NCI-H187 (cell line): Measurements from ENCODE around the gene LIMK2.
"Not testable (repeated sequence)": the region's sequence is repeated elsewhere in the genome, so short reads cannot be mapped to it uniquely, and the experiment has no call there.

ENCODE experiments used
- DNase-seq, 2 experiments: peaks; one replicate each; lab custom pipeline; 2025; lab: John Stamatoyannopoulos, UW

Gene LIMK2

GRCh38 chr22:31290494-31291471 lies 78.7 kb downstream of the LIMK2 start:
- peak; percentile 55 to 84 for DNase-seq

GRCh38 chr22:31291481-31292235 lies 79.6 kb downstream of the LIMK2 start:
- DNase-seq, result peak in 1 of 2 experiments; percentile 45

GRCh38 chr22:31292236-31292989 lies 80.3 kb downstream of the LIMK2 start, which contains the start of gene PIK3IP1:
Gene PIK3IP1 (minus strand): TSS chr22:31292488. CDS start chr22:31292344, 144 bp downstream.
- peak; percentile 45 to 63 for DNase-seq

- DNase-seq, result no peak
These were observed 83.3 kb downstream of the LIMK2 start for GRCh38 chr22:31295360-31295759.

GRCh38 chr22:31295831-31296657 lies 83.9 kb downstream of the LIMK2 start:
- DNase-seq, result no peak

GRCh38 chr22:31300896-31301295 lies 88.8 kb downstream of the LIMK2 start:
- no peak for DNase-seq

- DNase-seq, result no peak
These were observed 89.9 kb downstream of the LIMK2 start for GRCh38 chr22:31302006-31302405.

- DNase-seq, result no peak
These were observed 90.4 kb downstream of the LIMK2 start for GRCh38 chr22:31302537-31302936.

- no peak for DNase-seq
These were observed 93.1 kb downstream of the LIMK2 start for GRCh38 chr22:31305194-31305593.

- no peak for DNase-seq
These were observed 96.1 kb downstream of the LIMK2 start for GRCh38 chr22:31308181-31308580.

GRCh38 chr22:31313366-31314147 lies 101.5 kb downstream of the LIMK2 start:
- DNase-seq, result no peak

- DNase-seq, result not testable (repeated sequence)
These were observed 102.1 kb downstream of the LIMK2 start for GRCh38 chr22:31314220-31314619.

- DNase-seq, result no peak
These were observed 109.3 kb downstream of the LIMK2 start for GRCh38 chr22:31321421-31321820.

- DNase-seq, result no peak
These were observed 111.8 kb downstream of the LIMK2 start for GRCh38 chr22:31323578-31324550.

- DNase-seq, result no peak
These were observed 114.8 kb downstream of the LIMK2 start for GRCh38 chr22:31326877-31327276.

GRCh38 chr22:31327806-31328543 lies 115.9 kb downstream of the LIMK2 start:
- DNase-seq, result no peak

GRCh38 chr22:31328544-31328960 lies 116.5 kb downstream of the LIMK2 start:
- DNase-seq, result no peak

- DNase-seq, result no peak
These were observed 116.9 kb downstream of the LIMK2 start for GRCh38 chr22:31329029-31329428.
